GM19467 (cell line): ENCODE measurements around the gene SIRPA.

Experiments
- ATAC-seq: cut with Tn5 transposase; IDR thresholded peaks from one replicate; pipeline ENCODE4 v1.9.1; 2021; ENCODE audit warnings: mild to moderate bottlenecking, moderate library complexity; ENCODE audit not compliant: unreplicated experiment

SIRPA gene

DNA sequence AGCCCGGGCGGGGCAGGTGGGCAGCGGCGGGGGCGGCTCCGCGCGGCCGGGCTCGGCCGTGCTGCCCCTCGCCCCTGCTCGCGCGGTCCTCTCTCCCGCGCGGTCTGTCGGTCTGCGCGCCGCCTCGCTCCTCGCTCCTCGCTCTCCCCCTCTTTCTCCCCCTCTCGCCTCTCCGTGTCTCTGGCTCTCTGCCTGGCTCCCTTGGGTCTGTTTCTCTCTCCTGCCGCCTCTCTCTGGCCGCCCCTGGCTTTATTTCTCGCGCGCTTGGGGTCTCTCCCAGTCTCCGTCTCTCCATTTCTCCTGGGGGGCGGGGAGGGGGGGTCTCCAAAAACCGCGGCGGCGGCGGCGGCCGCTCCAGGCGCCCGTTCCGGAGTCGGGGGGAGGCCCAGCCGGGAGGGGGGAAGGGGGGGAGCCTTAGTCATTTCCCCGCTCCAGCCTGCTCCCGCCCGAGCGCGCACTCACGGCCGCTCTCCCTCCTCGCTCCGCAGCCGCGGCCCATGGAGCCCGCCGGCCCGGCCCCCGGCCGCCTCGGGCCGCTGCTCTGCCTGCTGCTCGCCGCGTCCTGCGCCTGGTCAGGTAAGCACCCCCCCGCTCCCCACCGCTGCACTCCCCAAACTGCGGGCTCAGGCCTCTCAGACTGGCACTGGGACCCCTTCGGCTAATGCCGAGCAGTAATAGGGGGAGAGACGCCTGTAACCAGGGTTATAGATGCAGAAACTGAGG is at the start of gene SIRPA:
TSS of gene SIRPA (plus strand) at position 457 of the 723 bp plus-strand sequence. CDS start at position 498, 41 bp downstream.
- ATAC-seq: no peak

GRCh38 chr20:1845701-1846100 is 49.5 kb upstream of the SIRPA start:
- ATAC-seq: no peak

DNA sequence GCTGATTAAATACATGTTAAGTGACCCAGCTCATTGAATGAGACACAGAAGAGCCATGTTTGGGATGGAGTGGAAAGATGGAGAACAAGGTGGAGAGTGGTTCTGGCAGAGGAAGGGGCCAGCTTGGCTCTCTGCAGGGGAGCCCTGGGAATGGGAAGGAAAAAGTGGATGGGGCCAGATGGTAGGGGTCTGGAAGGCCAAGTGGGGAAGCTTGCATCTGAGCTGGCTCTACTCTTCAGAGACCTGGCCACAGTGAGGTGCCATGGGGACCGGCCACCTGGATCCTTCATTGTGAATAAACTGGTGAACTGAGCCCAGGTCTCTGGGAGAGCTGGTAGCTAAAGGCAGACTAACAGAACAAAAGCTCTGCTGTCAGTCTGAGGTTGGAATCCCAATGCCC is 48.9 kb upstream of the SIRPA start:
- ATAC-seq: no peak

DNA sequence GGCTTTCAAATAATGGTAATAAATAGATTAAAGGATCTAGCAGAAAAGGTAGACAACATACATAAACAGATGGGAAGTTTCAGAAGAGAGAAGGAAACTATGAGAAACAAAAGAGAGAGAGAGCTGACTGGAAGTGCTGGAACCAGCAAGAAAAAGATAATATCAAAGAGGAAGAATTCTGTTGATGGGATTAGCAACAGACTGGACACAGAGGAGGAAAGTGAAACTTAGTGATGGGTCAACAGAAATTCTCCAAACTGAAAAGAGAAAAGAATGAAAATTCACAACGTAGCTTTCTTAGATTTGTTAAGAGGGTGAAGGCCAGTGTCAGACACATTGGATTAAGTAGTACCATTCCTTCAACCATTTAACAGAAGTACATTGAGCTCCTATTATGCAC is 48.3 kb upstream of the SIRPA start:
- no peak for ATAC-seq

GRCh38 chr20:1847780-1848179 is 47.4 kb upstream of the SIRPA start:
- ATAC-seq: no peak

- ATAC-seq: no peak
Observed at GRCh38 chr20:1848373-1848772, 46.8 kb upstream of the SIRPA start.

GRCh38 chr20:1851396-1851795 is 43.8 kb upstream of the SIRPA start:
- ATAC-seq: no peak

DNA sequence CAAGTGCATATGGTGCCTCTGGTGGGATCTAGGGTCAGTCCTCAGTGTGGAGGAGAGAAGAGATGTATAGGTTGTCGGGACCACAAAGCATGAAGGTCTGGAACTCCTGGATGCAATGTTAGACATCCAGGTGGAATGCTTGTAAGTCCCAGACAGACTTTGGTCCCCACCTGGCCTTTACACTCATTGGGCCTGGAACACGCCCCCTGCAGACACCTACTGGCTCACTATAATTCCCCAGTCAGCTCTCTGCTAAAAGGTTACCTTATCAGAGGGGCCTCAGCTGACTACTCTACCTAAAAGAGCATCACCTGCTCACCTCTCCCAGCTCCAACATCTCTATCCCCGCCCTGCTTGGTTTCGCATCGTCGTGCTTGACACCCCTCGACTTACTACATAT is 41.7 kb upstream of the SIRPA start:
- ATAC-seq: no peak

DNA sequence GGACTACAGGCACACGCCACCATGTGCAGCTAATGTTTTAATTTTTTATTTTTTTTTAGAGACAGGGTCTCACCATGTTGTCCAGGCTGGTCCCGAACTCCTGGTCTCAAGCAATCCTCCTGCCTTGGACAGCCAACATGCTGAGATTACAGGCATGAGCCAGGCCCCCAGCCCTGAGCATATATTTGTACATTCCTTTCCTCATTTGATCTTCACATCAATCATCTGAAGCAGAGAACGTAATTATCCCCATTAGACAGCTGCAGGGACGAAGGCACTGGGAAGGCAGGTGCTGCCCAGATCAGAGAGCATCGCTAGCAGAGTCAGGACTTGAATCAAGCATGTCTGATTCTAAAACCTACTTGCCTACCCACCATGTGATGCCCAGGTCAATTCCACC is 41.0 kb upstream of the SIRPA start:
- ATAC-seq: no peak

- no peak for ATAC-seq
Observed at GRCh38 chr20:1855109-1855508, 40.1 kb upstream of the SIRPA start.

GRCh38 chr20:1855690-1856089 is 39.5 kb upstream of the SIRPA start:
- no peak for ATAC-seq

DNA sequence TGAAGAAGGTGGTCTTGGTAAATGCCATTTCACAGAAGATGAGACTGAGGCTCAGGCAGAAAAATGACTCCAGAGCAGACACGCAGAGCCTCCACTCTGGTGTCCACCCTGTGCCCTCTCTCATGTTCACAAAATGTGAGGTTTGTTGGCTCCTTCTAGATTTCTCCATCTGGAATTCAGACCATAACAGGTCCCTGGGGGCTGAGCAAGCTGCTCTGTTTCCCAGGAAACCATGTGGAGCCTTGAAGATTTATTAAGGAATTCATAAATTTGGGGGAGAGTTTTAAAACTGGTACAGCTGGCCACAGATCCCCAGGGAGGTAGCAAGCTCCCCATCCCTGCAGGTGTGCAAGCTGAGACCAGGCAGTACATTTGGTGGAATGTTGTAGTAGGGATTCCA is 38.8 kb upstream of the SIRPA start:
- no peak for ATAC-seq

DNA sequence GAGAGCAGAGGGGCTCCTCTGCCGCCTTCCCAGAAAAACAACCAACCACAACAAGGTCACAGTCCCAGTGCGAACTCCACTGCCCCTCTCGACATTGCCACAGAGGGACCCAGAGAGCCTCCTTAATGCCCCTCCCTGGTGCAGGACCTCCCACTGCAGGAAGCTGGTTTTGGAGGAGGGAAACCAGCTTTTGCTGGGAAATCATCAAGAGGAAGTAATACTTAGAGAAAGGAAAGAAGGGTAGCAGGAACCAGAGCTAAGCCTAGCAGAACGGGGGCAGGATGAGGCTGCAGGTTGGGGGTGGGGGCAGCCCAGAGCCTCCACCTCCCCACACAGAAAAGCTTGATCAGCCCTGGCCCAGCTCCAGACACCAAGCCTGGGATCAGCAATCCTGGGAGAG is 37.7 kb upstream of the SIRPA start:
- no peak for ATAC-seq

DNA sequence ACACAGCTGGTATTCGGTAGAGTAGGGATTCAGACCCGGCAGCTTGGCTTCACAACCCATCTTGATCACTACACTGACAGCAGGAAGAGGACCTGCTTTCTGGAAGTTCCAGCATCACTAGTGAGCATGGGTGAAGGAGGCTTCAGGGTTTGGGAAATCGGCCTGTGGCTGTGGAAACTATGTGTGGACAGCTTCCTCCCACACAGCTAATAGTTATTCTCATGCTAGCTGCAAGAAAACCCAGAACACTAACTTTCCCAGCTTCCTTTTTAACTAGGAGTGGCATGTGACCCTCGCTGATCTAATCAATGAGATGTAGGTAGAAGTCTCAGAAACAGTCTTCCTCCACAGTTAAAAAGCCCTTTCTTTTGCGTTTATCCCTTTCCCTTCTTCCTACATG is 36.3 kb upstream of the SIRPA start:
- no peak for ATAC-seq

GRCh38 chr20:1860446-1860845 is 34.8 kb upstream of the SIRPA start:
- no peak for ATAC-seq

GRCh38 chr20:1861347-1861976 is 33.7 kb upstream of the SIRPA start:
- ATAC-seq: no peak

DNA sequence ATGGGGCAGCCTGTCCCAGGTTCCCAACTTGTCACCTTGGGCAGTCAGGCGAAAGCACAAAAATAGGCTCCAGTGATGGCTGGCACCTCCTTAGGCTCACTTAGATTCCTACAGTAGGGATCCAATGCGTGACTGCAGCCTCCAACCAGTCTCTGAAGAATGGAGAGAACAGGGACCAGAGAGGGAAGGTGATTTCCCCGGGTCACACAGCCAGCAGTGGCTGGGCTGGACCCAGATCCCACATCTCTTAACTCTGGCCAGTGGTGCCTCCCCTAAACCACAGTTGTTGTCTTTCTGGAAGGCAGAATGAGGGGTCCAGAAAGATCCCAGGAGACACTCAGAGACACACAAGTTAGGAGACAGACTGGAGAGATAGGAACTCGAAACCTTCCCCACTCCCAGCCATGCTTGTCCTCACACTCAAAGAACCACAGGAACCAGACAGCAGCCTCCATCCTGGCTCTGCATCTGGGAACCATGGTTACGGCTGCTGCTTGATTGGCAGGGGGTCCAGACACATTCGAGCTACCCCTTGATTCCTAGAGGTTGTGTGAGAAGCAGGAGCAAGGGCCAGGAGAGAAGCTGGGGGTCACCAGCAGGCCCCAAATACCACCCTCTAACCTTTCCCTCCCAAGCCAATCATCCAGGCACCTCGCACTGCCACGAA is 33.1 kb upstream of the SIRPA start:
- no peak for ATAC-seq

DNA sequence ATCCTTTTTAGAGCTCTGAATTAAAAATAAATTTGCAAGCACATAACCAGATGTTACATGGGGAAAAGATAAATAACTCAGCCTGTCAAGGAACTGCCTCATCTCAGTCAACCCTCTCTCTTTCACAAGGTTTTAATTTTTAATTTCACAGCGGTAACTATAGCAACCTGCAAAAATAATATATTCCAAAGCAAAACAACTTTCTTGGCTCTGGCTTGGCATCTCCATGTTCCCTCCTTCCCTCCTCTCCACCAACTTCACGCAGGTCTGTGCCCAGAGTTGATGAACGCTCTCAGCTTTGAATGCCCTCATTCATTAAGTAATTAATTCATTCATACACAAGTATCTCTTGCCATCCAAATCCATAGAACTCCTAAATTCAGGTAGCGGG is 32.5 kb upstream of the SIRPA start:
- ATAC-seq: no peak

GRCh38 chr20:1863296-1863695 is 31.9 kb upstream of the SIRPA start:
- no peak for ATAC-seq

GRCh38 chr20:1866834-1867233 is 28.4 kb upstream of the SIRPA start:
- no peak for ATAC-seq

DNA sequence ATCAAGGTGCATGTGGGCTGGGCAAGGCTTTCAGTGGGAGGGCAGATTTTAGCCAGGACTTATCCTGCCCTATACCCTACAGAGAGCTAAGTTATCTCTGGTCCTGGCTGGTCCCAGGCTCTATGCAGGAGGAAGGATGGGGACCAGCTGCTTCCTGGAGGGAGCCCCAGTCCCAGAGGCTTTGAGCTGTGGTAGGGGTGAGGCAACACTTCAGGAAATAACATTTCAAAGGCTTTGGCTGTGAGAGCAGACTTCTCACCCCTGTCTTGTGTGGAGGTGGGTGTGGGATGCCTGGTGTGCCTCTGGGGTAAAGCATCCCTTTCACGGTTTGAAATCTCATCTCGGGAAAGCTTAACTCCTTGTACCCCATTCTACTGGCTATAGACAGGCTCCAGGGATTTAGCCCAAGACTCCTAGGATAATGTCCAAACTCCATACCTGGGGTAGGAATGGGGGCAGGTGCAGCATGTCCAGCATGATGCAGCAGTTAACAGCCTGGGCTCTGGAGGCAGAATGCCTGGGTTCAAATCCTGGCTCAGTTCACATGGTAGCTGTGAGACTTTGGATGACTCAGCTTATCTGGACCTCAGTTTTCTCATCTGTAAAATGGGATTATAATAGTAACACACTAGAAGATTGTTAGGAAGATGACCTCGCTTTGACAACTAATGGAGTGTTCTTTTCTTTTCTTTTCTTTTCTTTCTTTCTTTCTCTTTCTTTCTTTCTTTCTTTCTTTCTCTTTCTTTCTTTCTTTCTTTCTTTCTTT is 27.5 kb upstream of the SIRPA start:
- ATAC-seq: no peak

DNA sequence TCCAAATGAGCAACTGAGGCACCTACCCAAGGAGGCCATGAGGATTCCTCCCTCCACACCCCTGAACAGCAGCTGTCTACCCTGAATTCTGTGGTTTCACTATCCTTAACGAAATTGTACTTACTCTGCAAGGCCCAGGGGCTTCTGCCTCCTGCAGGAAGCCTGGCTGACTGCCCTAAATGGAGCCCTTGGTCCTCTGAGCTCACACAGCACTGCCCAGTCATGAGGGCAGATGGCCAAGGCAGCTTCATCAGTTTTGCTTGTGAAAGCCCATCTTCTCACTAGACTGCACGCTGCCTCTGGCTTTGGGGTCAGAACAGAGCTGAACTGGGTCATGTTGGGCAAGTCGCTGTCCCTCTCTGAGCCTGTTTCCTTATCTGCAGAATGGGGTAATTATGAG is 26.4 kb upstream of the SIRPA start:
- ATAC-seq: no peak
